ENCODE measurements around the gene ADCK2.
A peak's percentile ranks its signal among the peaks of the same experiment; 100 is the strongest.
"Not testable (repeated sequence)": the region's sequence is repeated elsewhere in the genome, so short reads cannot be mapped to it uniquely, and the experiment has no call there.

The ADCK2 gene

DNA sequence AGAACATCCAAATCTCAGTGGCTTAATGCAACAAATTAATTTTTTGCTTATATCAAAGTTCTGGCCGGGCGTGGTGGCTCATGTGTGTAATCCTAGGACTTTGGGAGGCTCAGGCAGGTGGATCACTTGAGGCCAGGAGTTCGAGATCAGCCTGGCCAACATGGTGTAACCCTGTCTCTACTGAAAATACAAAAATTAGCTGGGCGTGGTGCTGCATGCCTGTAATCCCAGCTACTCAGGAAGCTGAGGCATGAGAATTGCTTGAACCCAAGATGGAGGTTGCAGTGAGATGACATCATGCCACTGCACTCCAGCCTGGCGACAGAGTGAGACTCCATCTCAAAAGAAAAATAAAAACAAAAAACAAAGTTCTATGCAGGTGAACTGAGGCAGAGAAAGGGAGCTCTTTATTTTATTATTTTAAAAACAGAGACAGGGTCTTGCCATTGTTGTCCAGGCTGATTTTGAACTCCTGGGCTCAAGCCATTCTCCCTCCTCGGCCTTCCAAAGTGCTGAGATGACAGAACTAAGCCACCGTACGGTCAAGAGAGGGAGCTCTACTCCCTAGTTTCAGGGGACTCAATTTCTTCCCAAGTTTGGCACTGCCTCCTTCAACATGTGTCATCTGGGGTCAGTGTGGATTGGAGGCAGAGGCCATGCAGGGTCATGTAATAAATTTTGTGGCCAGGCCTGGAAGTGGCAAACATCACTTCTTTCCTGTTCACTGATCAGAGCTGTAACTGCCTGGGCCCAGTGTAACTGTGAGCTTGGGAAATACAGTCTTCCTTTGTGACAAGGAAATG, 2.4 kb downstream of the ADCK2 start:
- DNase-seq: peak; percentile 77 to 85

DNA sequence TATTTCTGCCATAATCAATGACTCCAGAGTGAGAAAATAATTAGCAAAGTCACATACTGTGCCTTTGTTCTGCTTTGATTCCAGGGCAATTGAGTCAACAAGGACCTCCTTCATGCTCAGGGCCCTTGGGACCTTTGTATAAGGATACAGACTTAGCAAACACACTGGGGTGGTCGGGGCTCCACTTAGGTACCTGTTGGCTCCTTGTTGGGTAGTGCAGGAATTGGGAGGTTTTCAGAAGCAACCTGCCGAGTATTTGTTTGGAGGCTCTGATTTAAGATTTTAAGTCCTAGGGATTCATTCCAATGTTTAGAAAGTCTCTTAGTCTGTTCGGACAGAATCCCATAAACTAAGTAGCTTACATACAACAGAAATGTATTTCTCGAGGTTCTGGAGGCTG, 3.0 kb downstream of the ADCK2 start:
- no peak for DNase-seq

DNA sequence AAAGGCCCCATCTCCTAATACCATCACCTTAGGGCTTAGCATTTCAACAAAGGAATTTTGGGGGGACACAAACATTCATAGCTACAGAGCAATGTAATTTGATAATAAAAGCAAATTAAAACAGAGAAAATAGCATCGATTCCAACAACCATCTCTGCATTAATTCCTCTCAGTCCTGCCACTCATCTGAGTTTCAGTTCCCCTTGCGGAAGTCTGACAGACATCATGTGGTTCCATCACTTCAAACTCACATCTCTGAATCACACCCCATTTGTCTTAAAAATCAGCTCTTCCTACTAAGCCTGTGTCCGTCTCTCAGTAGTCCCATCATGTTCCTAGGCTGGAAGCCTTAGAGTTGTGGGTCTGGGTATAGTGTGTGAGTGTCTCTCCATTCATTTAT, 3.6 kb downstream of the ADCK2 start:
- no peak for DNase-seq

DNA sequence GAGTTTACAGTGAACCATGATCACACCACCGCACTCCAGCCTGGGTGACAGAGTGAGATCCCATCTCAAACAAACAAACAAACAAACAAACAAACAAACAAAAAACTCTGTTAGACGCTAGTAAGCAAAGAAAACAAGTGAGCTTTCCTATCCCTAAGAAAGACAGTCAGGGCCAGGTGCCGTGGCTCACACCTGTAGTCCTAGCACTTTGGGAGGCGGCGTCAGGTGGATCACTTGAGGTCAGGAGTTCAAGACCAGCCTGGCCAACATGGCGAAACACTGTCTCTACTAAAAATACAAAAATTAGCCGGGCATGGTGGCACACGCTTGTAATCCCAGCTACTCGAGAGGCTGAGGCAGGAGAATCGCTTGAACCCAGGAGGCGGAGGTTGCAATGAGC, 4.2 kb downstream of the ADCK2 start:
- not testable (repeated sequence) for DNase-seq

DNA sequence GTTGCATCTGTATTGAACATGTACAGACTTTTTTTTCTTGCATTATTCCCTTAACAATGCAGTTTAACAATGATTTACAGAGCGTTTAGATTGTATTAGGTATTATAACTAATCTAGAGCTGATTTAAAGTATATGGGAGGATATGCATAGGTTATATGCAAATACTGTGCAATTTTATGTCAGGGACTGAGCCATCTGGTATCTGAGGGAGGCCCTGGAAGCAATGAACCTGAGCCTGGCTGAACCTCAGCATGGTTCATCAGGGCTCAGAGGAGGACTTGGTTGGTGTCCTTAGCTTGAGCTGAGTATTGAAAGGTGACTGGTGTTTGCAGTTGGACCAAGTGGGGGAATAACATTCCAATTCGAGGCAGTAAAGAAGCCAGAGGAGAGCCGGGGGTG, 4.8 kb downstream of the ADCK2 start:
- no peak for DNase-seq

DNA sequence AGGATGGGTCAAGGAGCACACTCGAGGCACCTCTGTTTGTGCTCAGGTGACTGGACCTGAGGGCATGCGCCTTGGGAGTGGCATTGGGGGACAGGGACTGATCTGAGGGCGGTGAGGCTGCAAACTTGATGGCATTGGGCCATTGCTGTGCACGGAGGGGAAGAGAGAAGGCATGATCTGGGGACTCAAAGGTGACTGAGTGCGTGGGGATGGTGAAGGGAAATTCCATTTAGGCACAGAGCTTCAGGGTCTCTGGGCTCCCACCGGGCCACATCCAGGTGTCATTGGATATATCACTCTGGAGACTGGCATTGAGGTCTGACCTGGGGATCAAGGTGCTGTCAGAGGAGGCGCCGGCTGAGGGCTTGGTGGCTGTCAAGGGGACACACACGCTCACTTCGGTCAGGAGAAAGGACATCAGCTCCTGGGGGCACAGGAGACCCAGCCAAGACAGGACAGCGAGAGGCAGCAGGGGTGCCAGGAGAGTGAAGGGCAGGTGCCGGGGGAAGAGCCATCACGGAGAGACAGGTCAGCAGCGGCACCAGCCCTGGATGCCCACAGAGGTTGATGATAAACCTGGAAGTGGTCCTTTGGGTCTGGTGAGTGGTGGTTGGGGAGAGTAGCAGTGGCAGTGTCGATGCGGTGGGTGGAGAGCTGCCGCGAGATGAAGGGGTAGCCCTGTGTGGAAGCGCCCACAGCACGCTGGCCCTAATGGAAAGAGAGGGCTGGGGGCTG, 5.5 kb downstream of the ADCK2 start:
- no peak for DNase-seq

DNA sequence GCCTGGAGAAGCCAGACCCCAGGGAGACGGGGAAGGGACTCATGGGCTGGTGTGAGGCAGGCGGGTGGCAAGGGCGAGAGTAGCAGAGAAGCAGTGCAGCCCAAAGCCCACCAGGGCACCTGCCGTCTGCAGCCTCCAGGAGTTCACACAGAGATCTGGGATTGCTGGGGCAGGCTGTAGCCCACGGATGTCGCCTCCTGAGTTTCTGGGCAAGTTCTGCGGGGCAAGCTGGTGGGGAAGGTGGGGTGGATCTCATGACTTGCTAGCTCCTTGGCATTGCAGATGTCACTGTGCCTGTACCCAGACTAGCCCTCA, 6.0 kb downstream of the ADCK2 start:
- no peak for DNase-seq

DNA sequence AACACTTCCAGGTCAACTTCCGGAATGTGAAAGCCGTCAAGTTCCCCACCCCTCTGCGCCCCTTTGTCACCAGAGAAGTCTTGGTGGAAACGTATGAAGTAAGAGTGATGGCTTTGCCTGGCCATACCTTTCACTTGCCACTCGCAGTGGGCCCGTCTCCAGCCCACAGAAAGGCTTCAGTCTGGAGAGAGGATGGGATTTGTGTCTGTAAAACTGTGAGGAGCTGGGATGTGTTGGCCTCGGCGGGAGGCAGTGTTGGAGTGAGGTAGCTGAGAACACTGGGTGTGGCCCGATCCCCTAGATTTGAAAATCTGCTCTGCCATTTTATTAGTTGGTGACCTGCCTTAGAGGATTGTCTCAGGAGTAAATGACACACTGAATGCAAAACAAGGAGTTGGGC, 6.4 kb downstream of the ADCK2 start:
- no peak for DNase-seq

DNA sequence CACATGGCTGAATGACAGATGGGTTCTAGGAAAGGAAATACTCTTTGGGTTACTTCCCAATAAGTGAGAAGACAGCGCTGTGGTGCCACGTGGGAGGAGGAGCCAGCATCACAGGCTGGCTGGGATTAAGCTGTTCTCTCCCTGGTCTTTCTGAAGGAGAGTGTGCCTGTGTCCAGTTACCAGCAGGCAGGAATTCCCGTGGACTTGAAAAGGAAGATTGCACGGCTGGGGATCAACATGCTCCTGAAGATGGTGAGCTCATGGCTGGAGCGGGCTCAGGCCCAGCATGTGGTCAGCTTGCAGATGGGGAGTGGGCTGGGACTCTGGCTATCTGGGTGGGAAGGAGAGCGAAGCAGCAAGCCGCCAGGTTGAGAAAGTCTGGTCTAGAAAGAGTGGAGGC, 8.1 kb downstream of the ADCK2 start:
- no peak for DNase-seq

DNA sequence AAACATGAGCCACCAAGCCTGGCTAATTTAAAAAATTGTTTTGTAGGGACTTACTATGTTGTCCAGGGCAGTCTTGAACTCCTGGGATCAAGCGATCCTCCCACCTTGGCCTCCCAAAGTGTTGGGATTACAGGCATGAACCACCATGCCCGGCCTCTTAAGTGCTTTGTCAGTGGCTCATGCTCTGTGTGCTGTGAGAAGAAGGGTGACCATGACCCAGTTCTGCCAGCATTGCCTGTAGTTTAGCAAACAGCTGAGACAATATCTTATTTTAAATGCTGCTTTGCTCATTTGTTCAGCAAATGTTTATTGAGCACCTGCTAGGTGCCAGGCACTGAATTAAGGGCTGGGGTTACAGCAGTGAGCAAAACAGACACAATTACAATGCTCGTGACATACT, 9.0 kb downstream of the ADCK2 start:
- DNase-seq: no peak

DNA sequence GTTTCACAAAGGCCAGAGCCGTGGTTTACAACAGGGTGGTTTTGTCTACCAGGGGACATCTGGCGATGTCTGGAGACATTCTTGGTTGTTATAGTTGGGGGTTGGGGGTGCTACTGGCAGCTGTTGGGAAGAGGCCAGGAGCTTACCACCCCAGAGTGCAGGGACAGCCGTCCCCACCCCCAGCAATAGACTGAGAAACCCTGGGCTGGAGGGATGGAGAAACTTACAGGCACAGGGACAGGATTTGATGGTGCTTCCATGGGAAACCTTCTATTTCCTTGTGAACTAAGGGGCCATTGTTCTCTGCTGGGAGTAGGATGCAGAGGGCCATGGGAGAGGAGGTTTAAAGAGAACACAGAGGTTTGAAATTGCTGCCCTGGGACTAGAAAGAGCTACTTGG, 10.9 kb downstream of the ADCK2 start:
- DNase-seq: no peak

DNA sequence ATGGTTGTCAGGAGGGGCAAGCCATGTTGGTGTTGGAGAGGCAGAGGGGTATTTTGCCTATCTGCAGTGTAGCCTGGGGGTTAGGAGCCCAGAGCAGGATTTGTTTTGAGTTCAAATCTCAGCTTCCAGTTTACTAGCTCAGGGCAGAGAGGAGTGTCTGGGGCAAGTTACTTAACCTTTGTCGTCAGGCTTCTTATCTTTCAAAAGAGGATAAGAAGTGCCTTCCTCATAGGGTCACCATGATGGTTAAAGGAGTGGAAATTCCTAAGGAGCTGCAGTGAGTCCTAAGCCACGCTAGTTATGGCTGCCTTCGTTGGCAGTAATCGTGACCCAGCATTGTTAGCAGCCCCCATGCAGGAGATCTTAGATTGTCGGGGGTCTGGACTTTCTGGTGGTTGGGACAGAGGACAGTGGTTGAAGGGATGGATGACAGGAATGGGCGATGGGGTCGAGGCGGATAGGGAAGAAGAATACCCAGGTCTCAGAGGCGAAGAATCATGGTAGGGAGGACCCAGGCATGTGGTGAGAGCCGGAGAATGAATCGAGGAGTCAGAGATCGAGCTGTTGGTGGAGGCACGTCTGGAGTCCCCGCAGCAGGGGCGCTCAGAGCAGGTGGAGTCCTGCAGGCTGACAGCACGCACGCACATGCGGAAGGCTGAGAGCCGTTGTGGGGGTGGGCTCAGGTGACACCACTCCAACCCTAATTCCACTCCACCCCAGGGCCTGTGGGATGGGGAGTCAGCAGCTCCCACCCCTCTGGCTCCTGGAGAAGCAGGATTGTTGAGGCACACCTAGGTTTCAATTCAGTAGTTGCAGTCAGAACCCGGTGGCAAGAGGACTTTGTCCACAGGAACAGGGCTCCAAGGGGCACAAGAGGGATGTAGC, 11.6 kb downstream of the ADCK2 start:
- no peak for DNase-seq

DNA sequence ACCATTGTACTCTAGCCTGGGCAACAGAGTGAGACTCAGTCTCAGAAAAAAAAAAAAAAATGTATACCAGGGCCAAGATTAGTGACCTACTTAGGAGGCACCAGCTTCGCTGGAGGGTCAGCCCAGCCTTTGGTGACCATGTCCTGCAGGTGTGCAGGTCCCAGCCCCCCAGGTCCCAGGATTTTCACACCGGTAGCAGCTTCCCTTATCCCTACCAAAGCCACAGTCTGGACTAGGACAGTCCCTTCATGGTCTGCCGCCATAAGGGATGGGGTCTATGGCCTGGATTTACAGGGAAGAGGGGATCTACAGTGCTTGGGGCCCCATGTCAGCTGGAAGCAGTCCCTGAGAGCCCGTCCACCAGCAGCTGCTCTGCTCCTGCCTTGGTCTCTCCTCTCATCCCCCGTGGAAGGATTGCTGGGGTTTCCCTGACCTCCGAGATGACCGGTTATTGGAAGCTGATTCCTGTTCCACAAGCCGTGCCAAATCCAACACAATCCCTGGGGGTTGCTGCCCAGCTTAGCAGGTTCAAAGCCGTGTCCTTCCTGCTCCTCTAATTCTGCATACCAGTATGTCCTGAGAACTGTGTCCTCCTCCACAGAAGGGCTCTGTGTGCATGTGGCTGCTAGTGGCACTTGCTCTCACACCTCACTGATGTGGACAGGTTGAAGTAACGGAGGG, 12.8 kb downstream of the ADCK2 start:
- DNase-seq: no peak

DNA sequence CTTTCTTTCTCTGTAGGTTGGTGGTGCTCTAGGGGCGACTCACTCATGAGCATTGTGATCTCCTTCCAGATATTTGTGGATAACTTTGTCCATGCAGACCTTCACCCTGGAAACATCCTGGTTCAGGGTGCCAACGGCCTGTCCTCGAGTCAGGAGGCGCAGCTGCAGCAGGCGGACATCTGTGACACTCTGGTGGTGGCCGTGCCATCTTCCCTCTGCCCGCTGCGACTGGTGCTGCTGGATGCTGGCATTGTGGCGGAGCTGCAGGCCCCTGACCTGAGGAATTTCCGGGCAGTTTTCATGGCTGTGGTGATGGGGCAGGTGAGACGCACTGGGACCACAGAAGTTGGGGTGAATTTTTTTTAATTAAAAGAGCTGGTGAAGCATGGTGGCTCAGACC, 14.2 kb downstream of the ADCK2 start:
- no peak for DNase-seq

DNA sequence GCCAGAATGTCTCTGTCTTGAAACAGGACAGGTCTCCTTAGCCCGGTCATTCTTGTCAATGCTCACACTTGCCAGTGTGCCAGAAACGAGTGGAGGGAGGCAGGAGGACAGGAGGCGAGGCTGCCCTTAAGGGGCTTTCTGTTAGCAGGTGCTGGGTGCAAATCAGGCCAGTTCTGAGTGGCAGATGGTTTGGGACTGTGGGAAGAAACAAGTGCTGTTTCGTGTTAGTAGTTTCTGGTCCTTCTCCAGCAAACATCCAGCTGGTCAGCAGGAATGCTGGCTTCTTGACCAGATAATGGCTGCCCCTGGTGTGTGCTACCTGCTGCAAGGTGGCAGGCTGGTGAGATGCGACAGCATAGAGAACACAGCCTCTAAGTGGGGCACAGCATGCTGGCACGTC, 15.6 kb downstream of the ADCK2 start:
- no peak for DNase-seq

DNA sequence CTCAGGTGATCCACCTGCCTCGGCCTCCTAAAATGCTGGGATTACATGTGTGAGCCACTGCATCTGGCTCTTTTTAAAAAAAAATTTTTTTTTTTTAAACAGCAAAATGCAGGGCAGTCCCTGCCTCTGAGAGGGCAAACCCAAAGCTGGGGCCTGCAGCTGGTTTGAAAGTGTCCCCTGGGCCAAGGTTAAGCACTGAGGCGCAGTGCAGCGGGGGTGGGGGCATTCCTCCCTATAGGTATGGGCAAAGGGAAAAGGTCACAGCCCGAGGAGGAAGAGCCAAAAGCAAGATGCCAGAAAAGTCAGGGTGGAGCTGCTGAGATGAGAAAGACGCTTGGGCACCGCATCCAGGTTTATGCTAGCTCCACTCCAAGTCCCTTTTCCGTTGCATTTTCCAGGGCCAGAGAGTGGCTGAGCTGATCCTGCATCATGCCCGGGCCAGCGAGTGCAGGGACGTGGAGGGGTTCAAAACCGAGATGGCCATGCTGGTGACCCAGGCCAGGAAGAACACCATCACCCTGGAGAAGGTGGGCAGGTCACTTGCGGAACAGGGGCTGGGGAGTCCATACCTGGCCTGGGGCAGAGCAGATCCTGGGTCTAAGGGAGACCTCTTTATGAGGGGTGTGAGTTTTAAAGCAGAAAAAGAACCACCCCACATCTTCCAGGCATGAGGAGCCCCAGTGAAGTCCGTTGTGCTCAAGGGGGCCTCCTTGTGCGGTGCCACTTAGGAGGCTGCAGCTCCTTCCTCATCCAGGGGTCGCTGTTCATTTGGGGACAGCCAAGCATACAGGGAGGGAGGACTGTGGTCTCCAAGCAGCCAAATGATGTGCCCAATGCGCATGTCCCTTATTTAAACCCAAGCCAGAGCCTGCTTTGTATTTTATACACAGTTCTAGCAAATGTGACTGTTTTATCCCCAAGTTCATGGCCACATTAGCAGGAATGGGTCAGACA, 16.7 kb downstream of the ADCK2 start:
- no peak for DNase-seq

DNA sequence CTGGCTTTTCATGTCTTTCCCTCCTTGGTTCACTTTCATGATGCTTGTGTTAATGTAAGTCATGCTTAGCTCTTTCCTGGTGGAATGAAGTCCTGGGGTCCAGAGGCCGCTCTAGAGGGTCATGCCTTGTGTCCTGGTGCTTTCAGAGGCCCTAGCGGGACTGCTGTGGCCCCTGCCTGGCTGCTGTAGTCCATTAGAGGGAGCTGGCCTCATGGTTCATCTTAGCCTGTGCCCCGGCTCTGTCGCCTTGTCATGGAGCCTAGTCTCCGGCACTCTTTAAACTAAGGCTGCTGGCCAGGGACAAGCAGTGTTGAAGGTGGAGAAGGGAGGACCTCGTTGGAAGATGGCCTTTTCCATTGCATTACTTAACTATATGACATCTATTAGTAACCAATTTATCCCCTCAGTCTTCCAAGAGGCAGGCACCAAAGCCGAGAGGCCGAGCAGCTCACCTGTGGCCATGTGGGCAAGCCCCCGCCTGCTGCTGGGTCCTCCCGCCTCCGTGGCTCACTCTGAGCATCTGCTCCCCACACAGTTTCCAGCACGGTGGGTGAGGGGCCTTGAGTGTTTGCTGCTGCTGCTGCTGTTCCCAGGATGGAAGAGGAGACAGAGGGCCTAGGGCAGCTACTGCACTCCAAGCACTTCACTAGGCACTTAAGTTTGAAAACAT, 18.8 kb downstream of the ADCK2 start:
- no peak for DNase-seq

DNA sequence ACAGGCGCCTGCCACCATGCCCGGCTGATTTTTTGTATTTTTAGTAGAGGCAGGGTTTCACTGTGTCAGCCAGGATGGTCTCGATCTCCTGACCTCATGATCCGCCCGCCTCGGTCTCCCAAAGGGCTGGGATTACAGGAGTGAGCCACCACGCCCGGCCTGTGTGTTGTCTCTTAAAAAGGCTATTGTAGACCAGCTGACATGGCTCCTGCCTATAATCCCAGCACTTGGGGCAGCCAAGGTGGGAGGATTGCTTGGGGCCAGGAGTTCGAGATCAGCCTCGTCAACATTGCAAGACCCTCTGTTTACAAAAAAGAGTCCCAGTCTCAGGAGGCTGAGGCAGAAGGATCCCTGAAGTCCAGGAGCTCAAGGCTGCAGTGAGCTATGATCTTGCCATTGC, 21.1 kb downstream of the ADCK2 start:
- DNase-seq: not testable (repeated sequence)

DNA sequence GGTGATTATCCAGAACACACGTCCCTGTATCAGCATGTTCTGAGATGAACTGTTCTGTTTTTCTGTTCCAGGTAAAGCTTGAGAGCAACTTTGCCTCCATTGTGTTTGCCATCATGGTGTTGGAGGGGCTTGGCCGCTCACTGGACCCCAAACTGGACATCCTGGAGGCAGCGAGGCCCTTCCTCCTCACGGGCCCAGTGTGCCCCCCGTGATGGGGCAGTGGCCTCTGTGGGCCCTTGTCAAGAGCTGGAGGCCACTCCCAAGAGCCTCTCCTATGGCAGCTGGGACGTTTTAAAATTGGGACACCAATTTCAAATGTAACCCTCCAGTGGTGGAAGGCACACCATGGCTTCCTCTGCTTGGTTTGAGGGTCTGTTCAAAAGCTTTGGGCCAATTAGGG, 21.8 kb downstream of the ADCK2 start:
- no peak for DNase-seq

DNA sequence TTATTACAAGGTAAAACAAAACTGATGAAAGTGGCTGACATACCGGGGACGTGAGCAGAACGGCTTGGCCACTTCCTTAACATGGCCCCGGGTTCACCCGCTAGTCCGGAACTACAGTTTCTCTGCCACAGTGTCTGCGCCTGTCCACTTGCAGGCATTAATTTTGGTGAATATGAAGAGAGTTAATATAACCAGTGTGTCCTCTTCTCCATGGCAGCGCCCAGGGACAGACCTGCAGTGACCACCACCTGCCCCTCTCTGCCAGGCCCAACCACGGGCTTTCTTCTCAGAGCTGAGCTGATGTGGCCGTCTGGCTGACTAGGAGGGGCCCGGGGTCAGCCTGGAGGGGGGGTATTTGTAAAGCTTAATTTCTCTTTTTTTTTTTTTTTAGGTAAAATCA, 22.6 kb downstream of the ADCK2 start:
- no peak for DNase-seq

DNA sequence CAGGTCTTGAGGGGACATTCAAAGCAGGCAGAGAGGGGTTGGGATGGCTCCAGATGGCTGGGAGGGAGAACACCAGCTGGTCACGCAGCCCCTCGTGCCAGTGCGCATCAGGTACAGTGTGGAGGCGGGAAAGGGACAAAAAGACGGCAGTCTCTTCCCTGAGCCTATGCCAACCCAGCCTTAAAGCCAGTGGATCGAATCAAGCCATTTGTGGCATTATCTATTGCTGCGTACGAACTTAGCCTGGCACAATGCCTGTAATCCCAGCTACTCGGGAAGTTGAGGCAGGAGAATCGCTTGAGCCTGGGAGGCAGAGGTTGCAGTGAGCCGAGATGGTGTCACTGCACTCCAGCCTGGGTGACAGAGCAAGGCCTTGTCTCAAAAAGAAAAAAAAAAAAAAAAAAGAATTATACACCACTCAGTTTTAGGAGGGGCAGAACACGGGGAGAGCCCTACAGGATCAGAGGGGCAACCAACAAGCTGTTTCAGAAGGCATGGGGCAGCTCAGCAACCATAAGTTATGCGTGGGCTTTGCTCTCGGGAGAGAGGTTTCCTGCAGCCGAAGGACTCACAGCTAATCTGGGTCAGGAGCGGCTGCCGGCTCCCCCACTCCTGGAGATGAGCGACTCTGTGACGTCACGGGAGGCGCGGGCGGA, 23.4 kb downstream of the ADCK2 start:
- DNase-seq: peak in 1 of 2 experiments; percentile 80
